HL-60/S4 treated with retinoic acid at 250 ng/mL for 4 days and 3 days (cell line): Measurements from ENCODE around the gene CACNA2D3.
"Not testable (repeated sequence)": the region's sequence is repeated elsewhere in the genome, so short reads cannot be mapped to it uniquely, and the experiment has no call there.

Source experiments
- in situ Hi-C: fragments of 300-500 bp; cut with MboI; formaldehyde crosslinking; loops from 2 replicates; pipeline ENCODE4 v1.7.0; 2022; ENCODE audit warnings: low sequenced_read_pairs

CACNA2D3 gene

GRCh38 chr3:55090291-55090690 is 967.9 kb downstream of the CACNA2D3 start:
- in situ Hi-C loops: no loop called here

DNA sequence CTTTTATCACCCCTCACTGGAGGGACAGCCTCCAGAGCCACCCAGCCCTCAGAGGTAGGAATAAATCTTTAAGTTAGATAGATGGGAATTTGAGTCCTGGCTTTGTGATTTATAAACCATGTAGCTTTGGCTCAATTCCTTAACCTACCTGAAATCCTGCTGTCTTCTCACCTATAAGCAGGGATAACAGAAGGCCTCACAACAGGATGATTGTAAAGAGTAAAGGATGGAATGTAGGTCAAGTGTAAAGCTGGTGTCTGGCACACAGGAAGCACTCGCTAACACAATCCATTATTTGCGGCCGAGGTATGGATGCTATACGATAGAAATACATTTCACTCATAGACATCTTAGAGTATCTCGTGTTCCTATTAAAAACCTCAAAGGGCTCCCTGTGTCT is 968.4 kb downstream of the CACNA2D3 start:
- in situ Hi-C loops: no loop called here

DNA sequence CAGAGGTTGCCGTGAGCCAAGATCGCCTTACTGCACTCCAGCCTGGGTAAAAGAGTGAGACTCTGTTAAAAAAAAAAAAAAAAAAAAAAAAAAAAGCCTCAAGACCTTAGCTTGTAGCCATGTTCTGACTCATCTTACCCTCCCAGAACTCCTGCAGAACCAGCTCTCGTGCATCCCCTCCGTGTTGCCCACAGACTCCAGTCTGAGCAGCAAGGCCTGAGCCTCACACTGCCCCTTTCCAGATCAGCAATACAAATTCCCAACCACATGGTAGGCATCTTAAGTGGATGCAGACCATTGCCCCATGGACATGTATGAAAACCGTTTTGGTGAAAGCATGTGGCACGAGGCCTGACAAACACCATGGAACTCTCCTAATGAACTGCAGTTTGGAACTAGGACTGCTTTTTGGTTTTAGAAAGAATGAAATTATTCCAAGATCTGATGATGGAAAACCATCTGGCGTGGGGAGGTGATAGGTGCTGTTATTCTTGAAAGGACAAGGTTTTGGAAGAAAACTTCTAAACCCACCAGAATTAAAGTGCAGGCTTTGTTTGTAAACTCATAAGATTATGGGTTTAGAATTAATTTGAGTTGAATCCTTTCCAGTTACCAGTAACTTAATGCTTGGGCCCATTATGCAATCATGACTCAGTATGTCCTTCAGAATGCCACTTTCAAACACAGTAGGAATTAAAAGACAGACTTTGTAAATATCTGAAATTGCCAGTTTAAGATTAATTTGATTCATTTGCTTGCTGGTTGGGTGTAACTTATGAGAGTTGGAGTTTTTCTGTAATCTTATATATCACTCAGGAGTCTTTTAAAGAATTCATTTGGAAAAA is 969.3 kb downstream of the CACNA2D3 start:
- in situ Hi-C loops: no loop called here

DNA sequence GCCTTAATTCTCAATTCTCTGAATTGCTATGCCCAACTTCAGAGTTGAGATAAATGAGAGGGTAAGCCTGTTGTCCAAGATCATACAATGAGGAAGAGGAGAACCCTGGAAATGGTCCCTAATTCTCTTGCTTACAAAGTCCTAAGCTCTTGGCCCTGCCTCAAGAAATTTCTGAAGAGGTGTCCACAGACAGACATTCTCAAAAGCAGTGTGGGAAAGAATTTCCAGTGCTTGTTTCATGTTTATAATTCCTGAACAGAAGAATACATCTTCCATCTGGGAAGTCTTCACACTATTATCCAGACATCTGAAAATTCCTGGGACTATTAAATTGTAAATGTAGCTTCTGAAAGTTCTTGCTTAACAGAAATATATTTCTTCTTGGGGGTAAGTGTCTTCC is 972.3 kb downstream of the CACNA2D3 start:
- in situ Hi-C loops: no loop called here

DNA sequence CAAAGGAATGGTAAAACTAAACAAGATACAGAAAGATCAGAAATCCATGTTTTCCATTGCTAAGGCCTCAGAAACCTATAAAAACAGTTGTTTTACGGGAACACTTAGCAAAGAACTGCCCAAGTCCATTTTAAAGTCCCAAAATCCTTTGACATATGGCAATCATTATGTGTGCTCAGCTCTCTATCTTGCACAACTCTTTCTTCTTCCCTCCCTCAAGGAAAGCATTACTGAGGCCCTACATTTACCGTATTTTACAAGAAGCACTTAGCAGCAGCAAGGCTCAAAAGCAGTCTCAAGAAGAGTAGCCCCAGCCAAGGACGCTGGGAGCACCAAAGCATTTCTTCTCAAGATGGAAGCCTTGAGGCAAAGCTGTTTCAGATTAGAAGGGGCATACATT is 975.1 kb downstream of the CACNA2D3 start:
- in situ Hi-C loops: no loop called here

DNA sequence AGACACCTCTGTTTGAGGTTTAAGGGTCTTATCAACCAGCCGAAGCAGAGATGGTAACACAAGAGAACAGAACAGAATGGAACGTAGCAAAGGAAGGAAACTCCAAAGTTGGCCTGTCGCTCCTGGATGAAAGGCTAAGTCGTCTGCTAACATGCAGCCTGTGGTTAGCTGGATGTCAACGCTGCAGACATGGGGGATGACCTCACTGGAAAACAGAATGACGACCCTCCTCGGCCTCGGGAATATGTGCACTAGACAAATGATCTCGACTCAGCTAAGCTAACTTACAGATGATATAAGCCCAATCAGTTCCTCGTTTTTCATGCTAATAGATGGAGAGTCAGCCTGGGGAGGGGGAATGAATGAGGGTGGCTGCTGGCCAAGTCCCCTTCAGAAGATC is 983.3 kb downstream of the CACNA2D3 start:
- in situ Hi-C loops: no loop called here

DNA sequence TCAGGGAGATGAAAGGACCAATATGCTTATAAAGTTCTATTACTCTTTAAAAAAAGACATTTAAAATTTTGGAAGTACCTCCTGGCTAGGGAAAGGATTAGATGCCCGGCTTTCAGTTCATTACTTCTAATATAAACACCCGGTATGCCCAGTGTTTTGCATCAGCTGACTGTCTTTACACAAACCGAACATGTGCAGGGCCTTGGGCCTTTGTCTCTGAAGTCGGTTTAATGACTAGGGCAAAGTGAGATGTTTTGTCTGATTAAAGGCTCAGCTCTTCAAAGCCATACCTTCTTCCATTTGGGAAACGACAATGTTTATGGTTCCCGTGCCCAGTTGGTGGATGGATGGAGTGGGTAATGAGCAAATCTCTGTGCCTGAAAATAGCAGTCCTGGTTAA is 984.8 kb downstream of the CACNA2D3 start:
- in situ Hi-C loops: no loop called here

DNA sequence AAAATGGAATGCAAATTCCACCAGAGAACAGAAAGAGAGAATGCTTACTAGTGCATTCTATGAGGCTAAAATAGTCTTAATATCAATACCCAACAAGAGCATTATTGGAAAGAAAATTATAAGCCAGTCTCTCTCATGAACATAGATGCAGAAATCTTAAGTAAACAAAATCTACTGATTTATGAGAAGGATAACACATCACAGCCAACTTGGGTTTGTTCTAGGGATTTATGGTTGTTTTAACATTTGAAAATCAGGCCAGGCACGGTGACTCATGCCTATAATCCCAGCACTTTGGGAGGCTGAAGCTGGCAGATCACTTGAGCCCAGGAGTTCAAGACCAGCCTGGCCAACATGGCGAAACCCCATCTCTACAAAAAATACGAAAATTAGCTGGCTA is 989.6 kb downstream of the CACNA2D3 start:
- in situ Hi-C loops: not testable (repeated sequence)

GRCh38 chr3:55118451-55118850 is 996.1 kb downstream of the CACNA2D3 start:
- in situ Hi-C loops: no loop called here

DNA sequence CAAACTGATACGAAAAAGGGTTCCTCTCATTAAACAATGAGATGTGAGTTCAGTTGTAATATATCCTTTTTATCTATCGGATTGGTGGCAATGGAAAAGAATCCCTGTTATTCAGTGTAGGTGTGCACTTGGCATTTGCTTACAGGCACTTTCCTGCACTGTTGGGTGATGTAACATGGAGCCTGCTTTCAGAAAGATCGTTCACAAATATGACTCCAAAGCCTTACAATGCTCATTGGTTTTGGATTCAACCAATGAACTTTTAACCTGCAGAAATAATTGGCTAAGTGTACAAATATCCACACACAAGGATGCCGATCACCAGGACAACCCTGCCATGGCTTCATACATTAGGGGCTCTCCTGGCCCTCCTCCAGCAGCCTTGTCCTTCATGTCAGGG is 996.9 kb downstream of the CACNA2D3 start:
- in situ Hi-C loops: no loop called here

DNA sequence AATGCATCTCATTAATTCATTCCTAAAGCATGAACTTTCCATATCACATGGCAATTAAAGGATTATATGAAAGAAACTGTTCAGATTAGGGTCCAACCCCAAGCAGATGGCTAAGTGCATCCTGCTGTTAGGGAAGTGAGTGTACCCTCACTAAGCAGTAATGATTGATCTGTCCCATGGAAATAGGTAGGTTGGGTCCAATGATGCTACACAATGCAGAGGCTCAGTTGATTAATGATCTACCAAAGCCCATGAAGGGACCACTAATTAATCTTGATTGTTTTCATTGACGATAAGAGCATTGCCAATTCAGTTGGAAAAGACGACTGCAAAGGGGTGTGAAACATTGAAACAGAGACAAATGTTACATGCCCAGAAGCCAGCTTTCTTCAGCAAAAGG is 1000.0 kb downstream of the CACNA2D3 start:
- in situ Hi-C loops: no loop called here
